ENCODE results near the gene PDE4B. TPM values are rescaled to one million over a fixed set of nuclear protein-coding genes. Genes with fewer than 3 reads are reported as not detected.
A peak's percentile ranks its signal among the peaks of the same experiment; 100 is the strongest.

PDE4B gene
- total RNA-seq, 4 donors from 2014 or later: 5.5 to 13.6 (median 9.3) TPM

- intact Hi-C loops (cut with DNase I; ENCODE audit: low total_unique reads): no loop called here
- TF ChIP-seq CTCF (IDR thresholded peaks at IDR 0.05) (no peak), POLR2A (IDR thresholded peaks at IDR 0.05) (no peak)
Observed at GRCh38 chr1:65773391-65774123, 19.1 kb upstream of the PDE4B start.

DNA sequence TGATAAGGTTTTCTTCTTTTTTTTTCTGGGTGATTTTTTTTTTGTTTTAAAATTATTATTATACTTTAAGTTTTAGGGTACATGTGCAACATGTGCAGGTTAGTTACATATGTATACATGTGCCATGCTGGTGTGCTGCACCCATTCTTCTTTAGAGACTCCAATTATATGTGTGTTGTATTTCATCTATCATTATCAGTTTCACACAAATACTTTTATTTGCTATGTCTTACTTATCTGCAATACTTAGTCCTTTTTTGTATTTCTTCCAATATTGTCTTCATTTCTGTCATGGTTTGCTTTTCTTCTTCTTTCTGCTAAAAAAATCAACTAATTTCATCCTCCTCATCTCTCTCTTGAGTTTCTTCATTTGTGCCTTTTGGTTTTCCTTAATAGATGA, 3.9 kb upstream of the PDE4B start:
- H3K4me3 ChIP-seq (ENCODE audit: low read depth, poor library complexity, severe bottlenecking): no peak overlapping the region
- intact Hi-C loops (cut with DNase I; ENCODE audit: low total_unique reads): no loop called here
- no peak for TF ChIP-seq POLR2A (IDR thresholded peaks at IDR 0.05)
- no peak for TF ChIP-seq CTCF (IDR thresholded peaks at IDR 0.05)
- no peak for DNase-seq (ENCODE audit: low spot score in 2 of 2)

More at GRCh38 chr1:65773391-65774123, 19.1 kb upstream of the PDE4B start:
- no peak for DNase-seq (ENCODE audit: low spot score in 2 of 2)
- H3K4me3 ChIP-seq (ENCODE audit: low read depth, poor library complexity, severe bottlenecking): no peak overlapping the region
- 62 to 70% methylated on average over 4 of the region's 4 CpGs for WGBS, 2 donors

DNA sequence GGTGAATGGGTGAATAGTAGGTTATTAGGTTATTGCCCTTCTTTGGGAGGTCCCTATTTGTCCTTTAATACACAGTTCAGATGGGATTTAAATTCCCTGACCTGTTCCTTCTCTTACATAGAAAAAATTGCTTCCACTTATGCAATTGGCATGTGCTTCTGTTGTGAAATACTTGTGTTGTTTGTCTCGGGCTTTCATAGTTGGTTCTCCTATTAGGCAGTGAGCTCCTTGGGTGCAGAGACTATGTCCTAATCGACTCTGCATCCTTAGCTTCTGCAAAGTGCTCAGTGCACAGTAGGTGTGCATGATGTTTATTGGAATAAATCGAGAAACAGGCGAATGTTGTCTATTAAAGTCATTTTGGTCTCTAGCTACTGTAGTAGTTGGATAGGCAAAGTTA, 1.3 kb upstream of the PDE4B start:
- H3K4me3 ChIP-seq (ENCODE audit: low read depth, poor library complexity, severe bottlenecking): no peak overlapping the region
- TF ChIP-seq CTCF (IDR thresholded peaks at IDR 0.05) (no peak), POLR2A (IDR thresholded peaks at IDR 0.05) (no peak)
- 45 to 61% methylated on average over 4 of the region's 4 CpGs for WGBS, 2 donors
- DNase-seq (ENCODE audit: low spot score in 2 of 2): peak in 1 of 2 donors; percentile 19
- intact Hi-C loops (cut with DNase I; ENCODE audit: low total_unique reads): no loop called here

DNA sequence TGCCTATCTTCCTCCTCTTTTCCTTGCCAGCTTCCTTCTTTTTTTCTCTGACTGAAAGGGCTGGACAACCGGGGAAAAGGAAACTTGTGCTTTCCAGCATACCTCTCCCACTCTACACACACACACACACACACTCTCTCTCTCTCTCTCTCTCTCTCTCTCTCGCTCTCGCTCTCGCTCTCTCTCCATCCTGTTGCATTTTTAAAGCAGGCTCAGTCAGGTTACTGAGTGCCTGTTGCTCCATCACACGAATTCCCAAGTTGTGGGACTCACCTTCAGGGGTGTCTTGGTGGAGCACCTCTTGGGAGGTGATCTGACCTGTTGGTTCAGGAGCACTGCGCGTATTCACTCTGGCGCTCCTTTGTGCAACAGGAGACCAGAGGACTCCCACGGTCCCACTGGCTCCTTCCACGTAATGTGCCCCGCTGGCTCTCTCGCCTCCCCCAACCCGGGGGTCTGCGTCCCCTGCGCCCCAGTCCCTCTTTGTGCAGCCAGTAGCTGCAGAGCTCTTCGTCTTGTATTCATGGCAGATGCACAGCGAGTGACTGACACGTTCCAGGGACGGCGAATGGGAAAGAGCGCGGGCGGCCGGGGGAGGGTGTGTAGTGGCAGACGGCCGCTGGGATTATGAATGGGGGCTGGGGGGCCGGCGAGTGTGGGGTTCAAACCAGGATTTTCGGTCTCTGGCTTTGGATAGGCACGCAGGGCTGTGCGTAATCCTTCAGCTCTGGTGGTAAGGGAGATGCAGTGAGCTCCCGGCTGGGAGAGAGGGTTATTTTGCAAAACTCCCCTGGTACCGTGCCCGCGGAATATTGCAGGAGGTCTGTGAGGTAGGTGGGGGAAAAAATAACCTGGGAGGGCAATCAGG, 660 bp upstream of the PDE4B start:
- 6% methylated on average over 32 to 35 of the region's 35 CpGs for WGBS, 2 donors
- DNase-seq (ENCODE audit: low spot score in 2 of 2): no peak
- TF ChIP-seq CTCF (IDR thresholded peaks at IDR 0.05) (no peak), POLR2A (IDR thresholded peaks at IDR 0.05) (no peak)
- intact Hi-C loops (cut with DNase I; ENCODE audit: low total_unique reads): no loop called here
- H3K4me3 ChIP-seq (ENCODE audit: low read depth, poor library complexity, severe bottlenecking): no peak overlapping the region

- intact Hi-C loops (cut with DNase I; ENCODE audit: low total_unique reads): no loop called here
- TF ChIP-seq CTCF (IDR thresholded peaks at IDR 0.05) (no peak), POLR2A (IDR thresholded peaks at IDR 0.05) (no peak)
- 3 to 5% methylated on average over 20 of the region's 20 CpGs for WGBS, 2 donors
- DNase-seq (ENCODE audit: low spot score in 2 of 2): no peak
- H3K4me3 ChIP-seq (ENCODE audit: low read depth, poor library complexity, severe bottlenecking): no peak overlapping the region
Observed at GRCh38 chr1:65793359-65793732, 651 bp downstream of the PDE4B start.

All from lower leg skin (tissue), 4 donors.